Body of pancreas (tissue), 4 donors: Measurements from ENCODE around the gene UBE2D2.

Experiments used
- CTCF ChIP-seq, 7 experiments: fragments of 450-650 bp in 4 of 7; fragments of 200-600 bp in 3 of 7; sonication (generic) in 3 of 7; IDR thresholded peaks; one replicate each; pipeline ENCODE4 v1.5.1; 2016 to 2019; ENCODE audit warnings: antibody characterized with exemption in 7 of 7
- POLR2A ChIP-seq, 3 donors: fragments of 450-650 bp; IDR thresholded peaks; one replicate each; pipeline ENCODE4 v1.6.1; 2016; ENCODE audit warnings: antibody characterized with exemption in 3 of 3, mild to moderate bottlenecking in 2 of 3

- TF ChIP-seq CTCF (IDR thresholded peaks at IDR 0.05) (no peak), POLR2A (IDR thresholded peaks at IDR 0.05) (no peak)
Observed at GRCh38 chr5:139557811-139558210, 3.3 kb upstream of the UBE2D2 start.
